ENCODE measurements around the gene SCFD2.
A peak's percentile ranks its signal among the peaks of the same experiment; 100 is the strongest.
"Not testable (repeated sequence)": the region's sequence is repeated elsewhere in the genome, so short reads cannot be mapped to it uniquely, and the experiment has no call there.

Gene SCFD2

GRCh38 chr4:53150631-53151488, 215.0 kb downstream of the SCFD2 start:
- DNase-seq = no peak

GRCh38 chr4:53147711-53148110, 218.2 kb downstream of the SCFD2 start:
- DNase-seq = no peak

- no peak for DNase-seq
Observed at GRCh38 chr4:53147197-53147596, 218.7 kb downstream of the SCFD2 start.

GRCh38 chr4:53141308-53141707, 224.6 kb downstream of the SCFD2 start:
- DNase-seq = no peak

GRCh38 chr4:53139256-53139655, 226.6 kb downstream of the SCFD2 start:
- DNase-seq = not testable (repeated sequence)

- no peak for DNase-seq
Observed at GRCh38 chr4:53137468-53137867, 228.4 kb downstream of the SCFD2 start.

- no peak for DNase-seq
Observed at GRCh38 chr4:53136954-53137353, 228.9 kb downstream of the SCFD2 start.

GRCh38 chr4:53132132-53132891, 233.5 kb downstream of the SCFD2 start:
- no peak for DNase-seq

- DNase-seq = no peak
Observed at GRCh38 chr4:53131562-53131925, 234.3 kb downstream of the SCFD2 start.

GRCh38 chr4:53130896-53131561, 234.8 kb downstream of the SCFD2 start:
- DNase-seq = no peak

- DNase-seq = no peak
Observed at GRCh38 chr4:53128706-53129357, 237.0 kb downstream of the SCFD2 start.

- no peak for DNase-seq
Observed at GRCh38 chr4:53128231-53128630, 237.6 kb downstream of the SCFD2 start.

GRCh38 chr4:53127365-53127764, 238.5 kb downstream of the SCFD2 start:
- DNase-seq = no peak

- DNase-seq = no peak
Observed at GRCh38 chr4:53126099-53126498, 239.8 kb downstream of the SCFD2 start.

- DNase-seq = no peak
Observed at GRCh38 chr4:53123819-53124218, 242.0 kb downstream of the SCFD2 start.

GRCh38 chr4:53123171-53123570, 242.7 kb downstream of the SCFD2 start:
- DNase-seq = no peak

- peak in 1 of 56 donors; percentile 1 for DNase-seq
Observed at GRCh38 chr4:53122280-53123116, 243.4 kb downstream of the SCFD2 start.

- peak in 1 of 56 donors; percentile 1 for DNase-seq
Observed at GRCh38 chr4:53121264-53121865, 244.5 kb downstream of the SCFD2 start.

- DNase-seq = no peak
Observed at GRCh38 chr4:53120778-53121177, 245.1 kb downstream of the SCFD2 start.

- no peak for DNase-seq
Observed at GRCh38 chr4:53119680-53120079, 246.2 kb downstream of the SCFD2 start.
